ENCODE measurements around the gene NXPH2.

- TF ChIP-seq POLR2A (IDR thresholded peaks at IDR 0.05; ENCODE audit: low read depth, low read length), result no peak
- TF ChIP-seq POLR2AphosphoS5 (IDR thresholded peaks at IDR 0.05; ENCODE audit: low read depth, low read length), result no peak
- TF ChIP-seq TAF1 (IDR thresholded peaks at IDR 0.05; ENCODE audit: low read depth, low read length), result no peak
- no peak for TF ChIP-seq SPI1 (IDR thresholded peaks at IDR 0.05; ENCODE audit: low read depth, low read length)
Observed at GRCh38 chr2:138720035-138720838, 60.0 kb downstream of the NXPH2 start.
